ENCODE results near the gene WNT3A. TPM values are rescaled to one million over a fixed set of nuclear protein-coding genes. Genes with fewer than 3 reads are reported as not detected.

The WNT3A gene
- total and polyA plus RNA-seq, 12 donors: not detected

DNA sequence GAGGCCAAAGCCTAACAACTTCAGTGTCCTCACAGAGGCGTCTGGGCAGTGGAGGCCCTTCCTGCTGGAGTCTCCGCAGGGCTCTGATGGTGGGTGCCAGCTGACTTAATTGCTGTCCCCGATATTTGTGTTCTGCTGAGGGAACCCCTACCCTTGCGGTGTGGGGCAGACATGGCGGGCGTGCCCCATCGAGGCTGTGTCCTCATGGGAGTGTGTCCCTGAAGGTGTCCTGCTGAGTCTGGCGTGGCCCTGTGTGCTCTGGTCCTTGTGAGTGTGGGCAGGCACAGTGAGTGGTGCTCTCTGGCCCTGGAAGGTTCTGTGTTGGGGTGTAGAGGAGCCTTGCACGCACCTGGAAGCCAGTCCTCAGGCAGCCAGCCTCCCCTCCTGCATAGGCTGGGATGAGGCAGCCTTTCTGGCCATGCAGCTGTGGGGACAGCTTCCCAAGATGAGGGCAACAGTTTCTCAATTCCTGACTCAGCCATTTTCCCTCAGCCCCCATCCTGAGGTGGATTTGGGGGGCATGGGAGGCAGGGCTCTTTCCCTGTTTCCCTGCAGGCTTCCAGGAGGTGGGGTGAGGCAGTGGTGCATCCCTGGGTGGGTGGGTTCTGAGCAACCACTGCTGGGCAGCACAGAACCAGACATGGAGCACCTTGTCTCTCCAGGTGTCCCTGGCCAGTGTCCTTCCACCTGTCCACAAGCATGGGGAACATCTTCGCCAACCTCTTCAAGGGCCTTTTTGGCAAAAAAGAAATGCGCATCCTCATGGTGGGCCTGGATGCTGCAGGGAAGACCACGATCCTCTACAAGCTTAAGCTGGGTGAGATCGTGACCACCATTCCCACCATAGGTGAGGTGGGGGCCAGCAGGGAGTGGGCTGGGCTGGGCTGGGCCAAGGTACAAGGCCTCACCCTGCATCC lies 89.9 kb downstream of the WNT3A start:
- intact Hi-C loops (cut with DNase I): no loop called here
- DNase-seq (no peak), ATAC-seq (peak in 2 of 8 donors; percentile 2 to 9)
- Histone ChIP-seq H3K27ac (no peak overlapping the region), H3K4me1 (peaks cover 0 to 48% (median 36%) of the 10 kb centered on the region in 9 donors), H3K9me3 (peaks cover 0 to 18% (median 10%) of the 10 kb centered on the region in 11 donors), H3K36me3 (peaks cover 6 to 77% (median 33%) of the 10 kb centered on the region in 9 donors), H3K27me3 (no peaks in the 10 kb centered on the region), H3K4me3 (no peak overlapping the region)
- TF ChIP-seq, protein P1, sequence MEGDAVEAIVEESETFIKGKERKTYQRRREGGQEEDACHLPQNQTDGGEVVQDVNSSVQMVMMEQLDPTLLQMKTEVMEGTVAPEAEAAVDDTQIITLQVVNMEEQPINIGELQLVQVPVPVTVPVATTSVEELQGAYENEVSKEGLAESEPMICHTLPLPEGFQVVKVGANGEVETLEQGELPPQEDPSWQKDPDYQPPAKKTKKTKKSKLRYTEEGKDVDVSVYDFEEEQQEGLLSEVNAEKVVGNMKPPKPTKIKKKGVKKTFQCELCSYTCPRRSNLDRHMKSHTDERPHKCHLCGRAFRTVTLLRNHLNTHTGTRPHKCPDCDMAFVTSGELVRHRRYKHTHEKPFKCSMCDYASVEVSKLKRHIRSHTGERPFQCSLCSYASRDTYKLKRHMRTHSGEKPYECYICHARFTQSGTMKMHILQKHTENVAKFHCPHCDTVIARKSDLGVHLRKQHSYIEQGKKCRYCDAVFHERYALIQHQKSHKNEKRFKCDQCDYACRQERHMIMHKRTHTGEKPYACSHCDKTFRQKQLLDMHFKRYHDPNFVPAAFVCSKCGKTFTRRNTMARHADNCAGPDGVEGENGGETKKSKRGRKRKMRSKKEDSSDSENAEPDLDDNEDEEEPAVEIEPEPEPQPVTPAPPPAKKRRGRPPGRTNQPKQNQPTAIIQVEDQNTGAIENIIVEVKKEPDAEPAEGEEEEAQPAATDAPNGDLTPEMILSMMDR (IDR thresholded peaks at IDR 0.05): no peak
- 93 to 95% methylated on average over 13 of the region's 13 CpGs for WGBS, 2 donors

DNA sequence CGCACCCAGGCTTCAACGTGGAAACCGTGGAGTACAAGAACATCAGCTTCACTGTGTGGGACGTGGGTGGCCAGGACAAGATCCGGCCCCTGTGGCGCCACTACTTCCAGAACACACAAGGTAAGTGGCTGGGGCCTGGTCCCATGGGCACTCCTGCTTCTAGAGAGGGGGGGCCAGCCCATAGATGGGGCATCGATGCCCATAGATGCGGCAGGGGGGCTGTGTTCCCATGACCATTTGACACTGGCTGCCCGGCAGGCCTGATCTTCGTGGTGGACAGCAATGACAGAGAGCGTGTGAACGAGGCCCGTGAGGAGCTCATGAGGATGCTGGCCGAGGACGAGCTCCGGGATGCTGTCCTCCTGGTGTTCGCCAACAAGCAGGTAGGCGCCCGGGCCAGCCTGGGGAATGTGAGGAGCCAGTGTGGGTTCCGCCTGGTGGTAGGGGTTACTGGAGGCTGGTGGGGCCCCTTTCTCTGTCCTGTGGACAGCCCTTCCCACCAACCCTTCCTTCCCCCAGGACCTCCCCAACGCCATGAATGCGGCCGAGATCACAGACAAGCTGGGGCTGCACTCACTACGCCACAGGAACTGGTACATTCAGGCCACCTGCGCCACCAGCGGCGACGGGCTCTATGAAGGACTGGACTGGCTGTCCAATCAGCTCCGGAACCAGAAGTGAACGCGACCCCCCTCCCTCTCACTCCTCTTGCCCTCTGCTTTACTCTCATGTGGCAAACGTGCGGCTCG lies 90.7 kb downstream of the WNT3A start:
- ATAC-seq (no peak), DNase-seq (no peak)
- Histone ChIP-seq H3K4me3 (no peak overlapping the region), H3K27me3 (no peaks in the 10 kb centered on the region), H3K9me3 (peaks cover 0 to 18% (median 10%) of the 10 kb centered on the region in 11 donors), H3K4me1 (peaks cover 6 to 48% (median 36%) of the 10 kb centered on the region in 9 donors), H3K27ac (no peak overlapping the region), H3K36me3 (peaks cover 6 to 76% (median 33%) of the 10 kb centered on the region in 9 donors)
- intact Hi-C loops (cut with DNase I): no loop called here
- TF ChIP-seq, protein P1 (IDR thresholded peaks at IDR 0.05): no peak
- 88 to 91% methylated on average over 34 of the region's 34 CpGs for WGBS, 2 donors

DNA sequence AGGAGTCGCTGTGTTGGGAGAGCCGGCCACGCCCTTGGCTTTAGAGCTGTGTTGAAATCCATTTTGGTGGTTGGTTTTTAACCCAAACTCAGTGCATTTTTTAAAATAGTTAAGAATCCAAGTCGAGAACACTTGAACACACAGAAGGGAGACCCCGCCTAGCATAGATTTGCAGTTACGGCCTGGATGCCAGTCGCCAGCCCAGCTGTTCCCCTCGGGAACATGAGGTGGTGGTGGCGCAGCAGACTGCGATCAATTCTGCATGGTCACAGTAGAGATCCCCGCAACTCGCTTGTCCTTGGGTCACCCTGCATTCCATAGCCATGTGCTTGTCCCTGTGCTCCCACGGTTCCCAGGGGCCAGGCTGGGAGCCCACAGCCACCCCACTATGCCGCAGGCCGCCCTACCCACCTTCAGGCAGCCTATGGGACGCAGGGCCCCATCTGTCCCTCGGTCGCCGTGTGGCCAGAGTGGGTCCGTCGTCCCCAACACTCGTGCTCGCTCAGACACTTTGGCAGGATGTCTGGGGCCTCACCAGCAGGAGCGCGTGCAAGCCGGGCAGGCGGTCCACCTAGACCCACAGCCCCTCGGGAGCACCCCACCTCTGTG lies 91.6 kb downstream of the WNT3A start:
- intact Hi-C loops (cut with DNase I): no loop called here
- Histone ChIP-seq H3K27me3 (no peaks in the 10 kb centered on the region), H3K4me3 (no peak overlapping the region), H3K9me3 (peaks cover 0 to 18% (median 10%) of the 10 kb centered on the region in 11 donors), H3K4me1 (peaks cover 6 to 41% (median 28%) of the 10 kb centered on the region in 9 donors), H3K27ac (no peak overlapping the region), H3K36me3 (peaks cover 6 to 67% (median 33%) of the 10 kb centered on the region in 9 donors)
- TF ChIP-seq, protein P1 (IDR thresholded peaks at IDR 0.05): no peak
- WGBS, 2 donors: 88 to 89% methylated on average over 28 of the region's 28 CpGs
- ATAC-seq (no peak), DNase-seq (no peak)

DNA sequence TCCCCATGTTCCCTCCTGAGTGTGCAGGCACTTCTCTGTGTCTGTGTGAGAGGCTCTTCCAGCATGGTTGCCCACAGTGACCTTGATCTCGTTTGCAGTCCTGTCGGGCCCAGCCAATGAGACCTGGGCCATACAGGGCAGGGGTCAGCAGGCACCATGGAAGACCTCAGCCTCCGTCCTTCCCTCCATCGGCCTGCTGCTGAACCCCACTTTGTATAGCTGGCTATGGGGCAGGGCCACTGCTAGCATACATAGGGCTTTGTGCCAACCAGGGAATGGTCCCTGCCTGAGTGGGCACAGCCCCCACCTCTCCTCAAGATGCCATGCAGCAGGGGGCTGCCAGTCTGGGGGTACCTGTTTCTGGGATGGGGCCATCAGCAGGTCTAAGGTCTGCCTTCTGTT lies 92.5 kb downstream of the WNT3A start:
- H3K36me3 ChIP-seq: peaks cover 6 to 59% (median 33%) of the 10 kb centered on the region in 9 donors
- peaks cover 0 to 11% (median 7%) of the 10 kb centered on the region in 11 donors for H3K9me3 ChIP-seq
- intact Hi-C loops (cut with DNase I): no loop called here
- H3K4me1 ChIP-seq: peaks cover 12 to 50% (median 36%) of the 10 kb centered on the region in 9 donors
- DNase-seq (no peak), ATAC-seq (no peak)
- H3K4me3 ChIP-seq: no peak overlapping the region
- TF ChIP-seq, protein P1 (IDR thresholded peaks at IDR 0.05): no peak
- 59 to 67% methylated on average over 4 of the region's 4 CpGs for WGBS, 2 donors
- no peak overlapping the region for H3K27ac ChIP-seq
- no peaks in the 10 kb centered on the region for H3K27me3 ChIP-seq
